NCI-H510A treated with DMSO at 0.1 percent for 48 hours (cell line): ENCODE results near the gene RBM22.
A peak's percentile ranks its signal among the peaks of the same experiment; 100 is the strongest.
"Not testable (repeated sequence)": the region's sequence is repeated elsewhere in the genome, so short reads cannot be mapped to it uniquely, and the experiment has no call there.

Experiments used
- DNase-seq: peaks from one replicate; lab custom pipeline; 2025; lab: John Stamatoyannopoulos, UW

RBM22 gene

GRCh38 chr5:150700594-150701377, at the start of gene RBM22:
TSS of gene RBM22 (minus strand) at chr5:150701062. CDS start at chr5:150700985, 77 bp downstream.
- DNase-seq, result peak; percentile 91

- no peak for DNase-seq
Measured at GRCh38 chr5:150750469-150750868, 49.6 kb upstream of the RBM22 start.

- DNase-seq, result not testable (repeated sequence)
Measured at GRCh38 chr5:150743142-150743488, 42.3 kb upstream of the RBM22 start.

GRCh38 chr5:150742455-150743141, 41.7 kb upstream of the RBM22 start:
- DNase-seq, result not testable (repeated sequence)

GRCh38 chr5:150740992-150741391, 40.1 kb upstream of the RBM22 start:
- no peak for DNase-seq

GRCh38 chr5:150738862-150739261, 38.0 kb upstream of the RBM22 start:
- no peak for DNase-seq

GRCh38 chr5:150734579-150735384, 33.9 kb upstream of the RBM22 start:
- DNase-seq, result no peak

- no peak for DNase-seq
Measured at GRCh38 chr5:150731669-150732242, 30.9 kb upstream of the RBM22 start.

GRCh38 chr5:150729859-150730258, 29.0 kb upstream of the RBM22 start:
- DNase-seq, result no peak

- no peak for DNase-seq
Measured at GRCh38 chr5:150723845-150724244, 23.0 kb upstream of the RBM22 start.

- DNase-seq, result no peak
Measured at GRCh38 chr5:150710165-150710564, 9.3 kb upstream of the RBM22 start.

- no peak for DNase-seq
Measured at GRCh38 chr5:150706776-150707390, 6.0 kb upstream of the RBM22 start.

- no peak for DNase-seq
Measured at GRCh38 chr5:150703762-150704161, 2.9 kb upstream of the RBM22 start.

GRCh38 chr5:150700246-150700593, 642 bp downstream of the RBM22 start:
- DNase-seq, result peak; percentile 20

GRCh38 chr5:150694612-150695011, 6.2 kb downstream of the RBM22 start:
- no peak for DNase-seq

- DNase-seq, result no peak
Measured at GRCh38 chr5:150692276-150692675, 8.6 kb downstream of the RBM22 start.

- DNase-seq, result no peak
Measured at GRCh38 chr5:150690760-150691159, 10.1 kb downstream of the RBM22 start.

- no peak for DNase-seq
Measured at GRCh38 chr5:150689120-150689519, 11.7 kb downstream of the RBM22 start.

- DNase-seq, result no peak
Measured at GRCh38 chr5:150676578-150676977, 24.3 kb downstream of the RBM22 start.

GRCh38 chr5:150675069-150675468, 25.8 kb downstream of the RBM22 start:
- no peak for DNase-seq

GRCh38 chr5:150674341-150674821, 26.5 kb downstream of the RBM22 start:
- no peak for DNase-seq

- no peak for DNase-seq
Measured at GRCh38 chr5:150672884-150673275, 28.0 kb downstream of the RBM22 start.
